NCI-H1417 (cell line): ENCODE measurements around the gene WWC1.

Experiments
- DNase-seq, 3 experiments: peaks; one replicate each; lab custom pipeline; 2025; lab: John Stamatoyannopoulos, UW

Gene WWC1

GRCh38 chr5:168443533-168443932 lies 152.1 kb downstream of the WWC1 start:
- no peak for DNase-seq

- no peak for DNase-seq
These were observed 152.7 kb downstream of the WWC1 start for GRCh38 chr5:168443950-168444700.

DNA sequence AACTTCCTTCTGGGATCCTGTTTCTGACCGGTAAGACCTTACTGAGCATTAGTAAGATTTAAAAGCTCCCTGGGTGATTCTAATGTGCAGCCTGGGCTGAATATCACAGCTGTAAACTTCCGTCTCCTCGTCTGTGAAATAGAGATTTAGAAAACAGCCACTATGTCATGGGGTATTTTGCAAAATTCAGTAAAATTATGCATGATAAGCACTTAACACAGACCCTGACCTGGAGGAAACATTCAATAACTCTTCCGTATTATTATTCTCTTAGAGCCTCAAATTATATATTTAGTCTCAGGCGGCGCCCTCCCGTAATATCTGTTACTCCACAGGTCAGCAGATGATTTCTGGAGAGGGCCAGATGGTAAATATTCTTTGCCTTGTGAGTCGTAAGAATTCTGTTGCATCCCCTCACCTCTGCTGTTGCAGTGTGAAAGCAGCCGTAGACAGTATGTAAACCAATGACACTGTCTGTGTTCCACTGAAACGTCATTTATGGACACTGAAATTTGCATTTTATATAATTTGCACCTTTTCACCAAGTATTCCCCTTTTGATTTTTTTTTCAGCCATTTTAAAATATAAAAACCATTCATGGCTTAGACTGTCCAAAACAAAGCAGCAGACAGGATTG lies 155.7 kb downstream of the WWC1 start:
- DNase-seq = no peak

GRCh38 chr5:168447808-168448207 lies 156.4 kb downstream of the WWC1 start:
- DNase-seq = no peak

DNA sequence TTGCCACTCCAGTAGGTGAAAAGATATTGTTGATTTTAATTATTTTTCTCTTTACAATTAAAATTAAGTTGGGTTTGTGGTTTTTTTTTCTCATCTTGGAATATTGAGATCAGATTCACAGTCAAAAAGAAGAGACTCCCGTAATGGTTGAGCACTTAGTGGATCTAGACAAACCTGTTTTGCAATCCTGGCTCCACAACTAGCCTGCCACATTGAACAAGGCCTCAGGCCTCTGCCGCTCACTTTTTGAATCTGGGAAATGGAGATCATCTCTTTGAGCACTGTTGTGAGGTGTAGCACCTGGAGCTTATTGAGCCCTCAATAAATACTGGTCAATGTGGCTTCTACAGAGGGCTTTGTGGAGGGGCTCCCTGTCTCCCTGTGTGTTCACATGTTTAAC lies 157.7 kb downstream of the WWC1 start:
- DNase-seq = no peak

DNA sequence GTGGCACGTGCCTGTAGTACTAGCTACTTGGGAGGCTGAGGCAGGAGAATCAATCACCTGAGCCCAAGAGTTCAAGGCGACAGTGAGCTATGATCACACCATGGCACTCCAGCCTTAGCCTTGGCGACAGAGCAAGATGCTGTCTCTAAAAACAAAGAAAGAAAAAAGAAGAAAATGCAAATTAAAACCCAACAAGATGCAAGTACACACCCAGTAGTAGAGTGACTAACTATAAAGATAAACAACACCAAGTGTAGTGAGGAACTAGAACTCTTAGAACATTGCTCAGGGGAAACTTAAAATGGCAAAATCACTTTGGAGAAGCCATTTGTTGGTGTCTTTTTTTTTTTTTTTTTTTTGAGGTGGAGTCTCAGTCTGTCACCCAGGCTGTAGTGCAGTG lies 160.1 kb downstream of the WWC1 start:
- no peak for DNase-seq

DNA sequence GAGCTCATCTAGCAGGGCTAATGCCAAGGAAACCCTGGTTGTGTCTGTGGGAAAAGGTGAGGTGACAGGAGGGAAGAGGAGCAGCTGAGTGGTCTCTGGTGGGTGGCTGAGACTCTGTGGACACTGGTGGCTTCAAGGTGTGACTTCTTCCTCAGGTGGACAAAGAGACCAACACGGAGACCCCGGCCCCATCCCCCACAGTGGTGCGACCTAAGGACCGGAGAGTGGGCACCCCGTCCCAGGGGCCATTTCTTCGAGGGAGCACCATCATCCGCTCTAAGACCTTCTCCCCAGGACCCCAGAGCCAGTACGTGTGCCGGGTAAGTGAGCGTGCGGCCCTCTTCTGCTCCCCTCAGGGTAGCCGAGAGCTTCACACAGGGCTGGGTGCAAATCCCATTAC lies 163.8 kb downstream of the WWC1 start:
- DNase-seq = no peak

- no peak for DNase-seq
These were observed 166.1 kb downstream of the WWC1 start for GRCh38 chr5:168457542-168457941.

GRCh38 chr5:168460606-168461005 lies 169.2 kb downstream of the WWC1 start:
- no peak for DNase-seq

- DNase-seq = no peak
These were observed 171.6 kb downstream of the WWC1 start for GRCh38 chr5:168463081-168463480.

- no peak for DNase-seq
These were observed 172.8 kb downstream of the WWC1 start for GRCh38 chr5:168464214-168464613.

- no peak for DNase-seq
These were observed 173.2 kb downstream of the WWC1 start for GRCh38 chr5:168464641-168465040.

- peak in 2 of 3 experiments; percentile 13 to 69 for DNase-seq
These were observed 176.4 kb downstream of the WWC1 start for GRCh38 chr5:168467755-168468330.

DNA sequence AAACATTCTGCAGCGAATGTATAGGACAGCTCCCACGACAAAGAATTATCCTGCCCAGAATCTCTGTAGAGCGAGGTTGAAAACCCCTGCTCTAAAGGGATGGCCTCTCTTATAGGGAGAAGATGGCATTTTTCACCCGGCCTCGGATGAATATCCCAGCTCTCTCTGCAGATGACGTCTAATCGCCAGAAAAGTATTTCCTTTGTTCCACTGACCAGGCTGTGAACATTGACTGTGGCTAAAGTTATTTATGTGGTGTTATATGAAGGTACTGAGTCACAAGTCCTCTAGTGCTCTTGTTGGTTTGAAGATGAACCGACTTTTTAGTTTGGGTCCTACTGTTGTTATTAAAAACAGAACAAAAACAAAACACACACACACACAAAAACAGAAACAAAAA lies 177.4 kb downstream of the WWC1 start:
- DNase-seq = no peak

- no peak for DNase-seq
These were observed 178.4 kb downstream of the WWC1 start for GRCh38 chr5:168469816-168470215.

- DNase-seq = no peak
These were observed 180.3 kb downstream of the WWC1 start for GRCh38 chr5:168471785-168472184.

GRCh38 chr5:168472329-168472728 lies 180.9 kb downstream of the WWC1 start:
- DNase-seq = no peak

GRCh38 chr5:168474319-168474718 lies 182.9 kb downstream of the WWC1 start:
- DNase-seq = no peak

DNA sequence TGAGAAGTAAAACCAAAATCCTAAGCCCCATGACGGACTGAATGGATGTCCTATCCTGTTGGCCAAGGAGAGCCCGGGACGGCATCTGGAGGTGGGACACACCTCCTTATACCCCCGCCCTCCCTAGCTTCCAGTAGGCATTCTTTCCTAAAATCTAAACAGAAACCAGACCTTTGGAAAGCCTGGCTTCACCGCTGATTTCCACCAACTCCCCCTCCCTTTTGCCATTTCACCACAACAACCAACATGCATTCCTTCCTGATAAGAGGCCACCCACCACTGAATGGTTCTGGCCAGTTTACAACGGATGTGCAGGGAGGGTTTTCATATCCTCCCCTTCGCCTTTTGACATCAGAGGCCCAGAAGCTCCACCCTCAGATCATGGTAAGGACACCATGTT lies 185.6 kb downstream of the WWC1 start:
- DNase-seq = no peak

DNA sequence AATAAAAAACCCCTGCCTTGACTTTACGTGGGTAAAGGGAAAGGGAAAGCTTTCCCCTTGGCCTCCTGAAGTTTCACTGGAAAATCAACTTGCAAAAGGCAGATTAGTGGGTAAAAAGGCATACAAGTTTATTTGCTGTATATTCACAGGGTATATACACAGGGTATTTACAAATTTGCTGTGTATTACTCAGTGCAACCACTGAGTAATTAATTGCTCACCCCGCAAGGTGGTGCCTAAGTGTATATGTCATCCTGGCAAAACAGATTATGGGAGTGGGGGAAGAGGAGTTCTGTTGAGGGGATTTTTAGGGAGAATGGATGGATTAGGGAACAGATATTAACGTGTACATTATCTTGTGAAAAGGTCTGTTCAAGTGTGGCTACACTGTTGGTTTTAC lies 187.7 kb downstream of the WWC1 start:
- DNase-seq = no peak

- no peak for DNase-seq
These were observed 189.2 kb downstream of the WWC1 start for GRCh38 chr5:168480601-168481000.

DNA sequence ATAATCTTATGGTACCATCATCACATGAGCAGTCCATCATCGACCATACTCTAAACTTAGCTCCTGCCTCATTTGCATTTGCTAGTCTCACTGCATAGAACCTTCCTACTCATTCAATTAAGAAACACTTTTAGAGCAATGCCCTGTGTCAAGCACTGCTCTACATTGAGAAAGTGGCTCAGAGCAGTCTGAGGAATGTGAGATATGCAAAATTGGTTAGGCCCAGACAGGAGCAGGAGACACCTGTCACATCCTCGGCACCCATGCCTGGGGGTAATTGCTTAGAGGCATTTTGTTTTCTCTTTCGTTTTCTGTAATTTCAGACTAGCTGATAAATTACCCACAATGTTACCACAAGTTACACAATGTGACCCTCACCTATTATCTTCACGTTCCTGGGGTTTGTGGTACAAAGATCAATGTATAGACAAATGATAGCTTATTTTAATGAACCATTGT lies 189.9 kb downstream of the WWC1 start:
- DNase-seq = no peak

- no peak for DNase-seq
These were observed 190.9 kb downstream of the WWC1 start for GRCh38 chr5:168482361-168482760.
